ENCODE measurements around the gene ING1. TPM values are rescaled to one million over a fixed set of nuclear protein-coding genes. Genes with fewer than 3 reads are reported as not detected.

Gene ING1
- total and polyA plus RNA-seq, 12 donors, result 4.1 to 15.6 (median 6.3) TPM

DNA sequence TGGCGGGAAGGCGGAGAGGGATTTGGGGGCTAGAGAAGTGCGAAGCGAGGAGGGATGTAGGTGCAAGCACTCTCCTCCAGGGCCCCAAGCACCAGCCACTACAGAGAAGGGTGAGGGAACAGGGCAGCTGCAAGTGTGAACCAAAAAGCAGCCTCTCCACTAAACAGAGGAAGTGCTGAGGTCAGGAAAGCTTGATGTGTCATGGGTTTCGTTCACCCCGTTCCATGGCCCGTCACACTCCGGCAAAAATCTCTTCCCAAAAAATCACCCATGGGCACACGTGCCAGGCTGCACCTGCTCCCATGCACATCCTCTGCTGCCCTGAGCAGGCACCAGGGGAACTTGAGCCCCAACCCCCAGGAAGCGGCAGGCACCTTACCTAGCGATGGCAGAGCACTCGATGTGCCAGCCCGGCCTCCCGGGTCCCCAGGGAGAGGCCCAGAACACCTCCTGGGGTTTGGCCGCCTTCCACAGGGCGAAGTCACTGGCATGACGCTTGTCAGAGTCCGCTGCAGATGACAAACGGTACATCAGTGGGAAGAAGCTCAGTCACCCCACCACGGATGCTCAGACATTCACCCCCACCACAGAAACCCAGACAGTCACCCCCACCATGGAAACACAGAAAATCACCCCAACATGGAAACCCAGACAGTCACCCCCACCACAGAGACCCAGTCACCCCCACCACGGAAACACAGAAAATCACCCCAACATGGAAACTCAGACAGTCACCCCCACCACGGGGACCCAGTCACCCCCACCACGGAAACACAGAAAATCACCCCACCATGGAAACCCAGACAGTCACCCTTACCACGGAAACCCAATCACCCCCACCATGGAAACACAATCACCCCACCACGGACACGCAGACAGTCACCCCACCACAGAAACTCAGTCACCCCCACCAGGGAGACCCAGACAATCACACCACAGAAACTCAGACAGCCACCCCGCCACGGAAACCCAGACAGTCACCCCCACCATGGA, 36.6 kb upstream of the ING1 start:
- intact Hi-C loops (cut with DNase I), result no loop called here
- Histone ChIP-seq H3K4me3 (no peak overlapping the region), H3K36me3 (peaks cover 0 to 56% (median 27%) of the 10 kb centered on the region in 9 donors), H3K27me3 (no peaks in the 10 kb centered on the region), H3K9me3 (peaks cover 0 to 7% (median 0%) of the 10 kb centered on the region in 11 donors), H3K27ac (peak overlapping the region in 1 of 10 donors; percentile 66), H3K4me1 (peaks cover 0 to 13% (median 0%) of the 10 kb centered on the region in 9 donors)
- TF ChIP-seq, protein P1, sequence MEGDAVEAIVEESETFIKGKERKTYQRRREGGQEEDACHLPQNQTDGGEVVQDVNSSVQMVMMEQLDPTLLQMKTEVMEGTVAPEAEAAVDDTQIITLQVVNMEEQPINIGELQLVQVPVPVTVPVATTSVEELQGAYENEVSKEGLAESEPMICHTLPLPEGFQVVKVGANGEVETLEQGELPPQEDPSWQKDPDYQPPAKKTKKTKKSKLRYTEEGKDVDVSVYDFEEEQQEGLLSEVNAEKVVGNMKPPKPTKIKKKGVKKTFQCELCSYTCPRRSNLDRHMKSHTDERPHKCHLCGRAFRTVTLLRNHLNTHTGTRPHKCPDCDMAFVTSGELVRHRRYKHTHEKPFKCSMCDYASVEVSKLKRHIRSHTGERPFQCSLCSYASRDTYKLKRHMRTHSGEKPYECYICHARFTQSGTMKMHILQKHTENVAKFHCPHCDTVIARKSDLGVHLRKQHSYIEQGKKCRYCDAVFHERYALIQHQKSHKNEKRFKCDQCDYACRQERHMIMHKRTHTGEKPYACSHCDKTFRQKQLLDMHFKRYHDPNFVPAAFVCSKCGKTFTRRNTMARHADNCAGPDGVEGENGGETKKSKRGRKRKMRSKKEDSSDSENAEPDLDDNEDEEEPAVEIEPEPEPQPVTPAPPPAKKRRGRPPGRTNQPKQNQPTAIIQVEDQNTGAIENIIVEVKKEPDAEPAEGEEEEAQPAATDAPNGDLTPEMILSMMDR (IDR thresholded peaks at IDR 0.05), result no peak
- ATAC-seq (peak in 7 of 8 donors; percentile 30 to 79 (median 61)), DNase-seq (no peak)
- 92 to 94% methylated on average over 26 to 28 of the region's 28 CpGs for WGBS, 2 donors

DNA sequence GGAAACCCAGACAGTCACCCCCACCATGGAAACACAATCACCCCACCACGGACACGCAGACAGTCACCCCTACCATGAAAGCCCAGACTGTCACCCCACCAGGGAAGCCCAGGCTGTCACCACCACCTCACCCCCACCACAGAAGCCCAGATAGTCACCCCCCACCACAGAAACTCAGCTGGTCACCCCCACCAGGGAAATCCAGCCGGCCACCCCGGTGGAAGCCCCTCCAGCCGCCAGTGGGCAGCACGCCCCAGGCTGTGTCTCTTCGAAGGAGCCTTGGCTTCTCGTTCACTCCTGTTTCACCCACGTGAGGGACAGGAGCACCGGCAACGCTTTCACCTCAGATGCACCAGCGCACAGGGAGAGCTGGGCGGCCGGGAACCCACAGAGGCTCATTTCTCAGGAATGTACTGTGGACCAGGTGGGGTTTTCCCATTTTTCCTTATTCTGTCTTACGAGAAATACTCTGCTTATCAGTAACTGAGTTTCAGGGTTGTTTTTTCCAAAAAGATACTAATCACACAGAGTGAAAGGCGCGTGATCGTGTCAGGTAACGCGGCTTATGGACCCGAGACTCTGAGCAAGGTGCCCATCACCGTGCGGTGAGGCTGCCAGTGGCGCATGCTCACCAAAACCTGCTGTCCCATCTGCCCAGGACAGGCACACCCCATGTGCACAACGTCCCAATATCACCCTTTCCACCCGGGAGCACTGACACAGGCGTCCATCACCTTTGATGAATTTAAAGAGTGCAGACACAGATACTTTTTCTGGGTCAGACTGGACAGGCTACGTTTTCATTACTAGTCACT, 35.6 kb upstream of the ING1 start:
- H3K27me3 ChIP-seq, result no peaks in the 10 kb centered on the region
- H3K27ac ChIP-seq, result no peak overlapping the region
- ATAC-seq (no peak), DNase-seq (no peak)
- peaks cover 0 to 67% (median 33%) of the 10 kb centered on the region in 9 donors for H3K36me3 ChIP-seq
- intact Hi-C loops (cut with DNase I), result no loop called here
- H3K4me3 ChIP-seq, result no peak overlapping the region
- peaks cover 0 to 7% (median 0%) of the 10 kb centered on the region in 11 donors for H3K9me3 ChIP-seq
- TF ChIP-seq, protein P1 (IDR thresholded peaks at IDR 0.05), result no peak
- 93% methylated on average over 28 of the region's 28 CpGs for WGBS, 2 donors
- peaks cover 0 to 13% (median 0%) of the 10 kb centered on the region in 9 donors for H3K4me1 ChIP-seq

DNA sequence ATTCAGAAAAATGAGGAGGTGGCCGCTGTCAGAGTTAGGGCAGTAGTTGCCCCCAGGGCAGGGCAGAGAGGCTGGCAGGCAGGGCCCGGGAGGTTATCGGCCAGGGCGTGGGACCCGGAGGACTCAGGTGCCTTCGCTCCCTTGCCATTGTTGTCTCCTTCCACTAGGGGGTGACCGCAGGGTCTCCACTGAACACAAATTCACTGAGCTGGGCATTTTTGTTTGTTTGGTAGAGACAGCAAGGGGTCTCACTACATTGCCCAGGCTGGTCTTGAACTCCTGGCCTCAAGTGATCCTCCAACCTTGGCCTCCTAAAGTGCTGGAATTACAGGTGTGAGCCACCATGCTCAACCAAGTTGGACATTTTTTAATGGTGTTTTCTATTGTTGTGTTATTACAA, 32.6 kb upstream of the ING1 start:
- peaks cover 0 to 11% (median 0%) of the 10 kb centered on the region in 9 donors for H3K4me1 ChIP-seq
- H3K27ac ChIP-seq, result no peak overlapping the region
- intact Hi-C loops (cut with DNase I), result loop anchor here in 1 of 10 donors (10.0 kb wide), 1 partner anchor 86 kb away; no protein-coding TSS in a partner anchor
- no peaks in the 10 kb centered on the region for H3K9me3 ChIP-seq
- DNase-seq (no peak), ATAC-seq (no peak)
- no peaks in the 10 kb centered on the region for H3K27me3 ChIP-seq
- WGBS, 2 donors, result 80 to 87% methylated on average over 7 of the region's 7 CpGs
- no peak overlapping the region for H3K4me3 ChIP-seq
- TF ChIP-seq, protein P1 (IDR thresholded peaks at IDR 0.05), result peak in 7 of 9 donors; percentile 26 to 51 (median 38)
- peaks cover 0 to 89% (median 44%) of the 10 kb centered on the region in 9 donors for H3K36me3 ChIP-seq
